H1 (cell line): ENCODE data around the gene ZNF423. TPM values are rescaled to one million over a fixed set of nuclear protein-coding genes. Genes with fewer than 3 reads are reported as not detected.

Source experiments
- CTCF ChIA-PET: fragments of 300-600 bp; sonication (Branson Sonifier 250); formaldehyde crosslinking; loops from one replicate; lab custom pipeline; 2021; ENCODE audit not compliant: partially characterized antibody; lab: Charles Lee
- POLR2A ChIA-PET: fragments of 300-600 bp; sonication (Branson Sonifier 250); formaldehyde crosslinking; loops from one replicate; lab custom pipeline; 2021; ENCODE audit warnings: inconsistent platforms; ENCODE audit not compliant: partially characterized antibody; lab: Charles Lee
- DNase-seq, 2 experiments: peaks; one replicate each; pipeline versions ENCODE4 v3.0.0 to v3.0.0-alpha.2; 2010 to 2022; ENCODE audit warnings: low spot score in 2 of 2, low read depth in 1 of 2, mixed read lengths in 1 of 2
- FAIRE-seq: peaks from 2 replicates; lab custom pipeline; 2011; peaks lifted over from hg19 to GRCh38; lab: Jason Lieb, UNC
- H2AFZ ChIP-seq: 2 replicates; pipeline ENCODE4 v1.8.1; 2012; ENCODE audit warnings: low read length, inconsistent platforms
- H2AK5ac ChIP-seq: 2 replicates; pipeline ENCODE4 v1.6.1; 2013; ENCODE audit warnings: low read depth, low read length
- H2BK120ac ChIP-seq: replicated peaks from 2 replicates; pipeline ENCODE3; 2013; ENCODE audit warnings: low read depth, low read length, inconsistent platforms
- H2BK12ac ChIP-seq: 2 replicates; pipeline ENCODE4 v1.6.1; 2013; ENCODE audit warnings: low read depth, low read length
- H2BK15ac ChIP-seq: 2 replicates; pipeline ENCODE4 v1.6.1; 2013; ENCODE audit warnings: low read length
- H2BK20ac ChIP-seq: 2 replicates; pipeline ENCODE4 v1.6.1; 2013; ENCODE audit warnings: low read length
- H2BK5ac ChIP-seq: 2 replicates; pipeline ENCODE4 v1.6.1; 2013; ENCODE audit warnings: low read depth, low read length
- H3K14ac ChIP-seq: 2 replicates; pipeline ENCODE4 v1.6.1; 2013; ENCODE audit warnings: inconsistent platforms; ENCODE audit not compliant: insufficient read length
- H3K18ac ChIP-seq: 2 replicates; pipeline ENCODE4 v1.6.1; 2013; ENCODE audit warnings: low read length; ENCODE audit errors: extremely low read depth
- H3K23ac ChIP-seq: 2 replicates; pipeline ENCODE4 v1.6.1; 2013; ENCODE audit warnings: inconsistent platforms; ENCODE audit not compliant: insufficient read length
- H3K23me2 ChIP-seq: 2 replicates; pipeline ENCODE4 v1.6.1; 2013; ENCODE audit warnings: low read depth, low read length
- H3K27ac ChIP-seq: 2 replicates; pipeline ENCODE4 v1.6.1; 2011; ENCODE audit warnings: low read depth, low read length, inconsistent platforms
- H3K27me3 ChIP-seq, 4 experiments: replicated peaks in 1 of 4; 1 replicate in 1 of 4; 2 replicates in 3 of 4; pipeline versions ENCODE4 v1.6.1 to v1.8.1; 2011 to 2013; ENCODE audit warnings: low read length in 3 of 4, mild to moderate bottlenecking in 3 of 4, inconsistent platforms in 2 of 4, mixed read lengths in 2 of 4, moderate library complexity in 1 of 4; ENCODE audit not compliant: control insufficient read depth in 3 of 4, insufficient read depth in 3 of 4; ENCODE audit errors: extremely low read depth in 1 of 4
- H3K36me3 ChIP-seq, 4 experiments: 2 replicates each; pipeline versions ENCODE4 v1.6.1 to v1.8.1; 2011 to 2013; ENCODE audit warnings: mild to moderate bottlenecking in 4 of 4, low read length in 3 of 4, moderate library complexity in 2 of 4, control low read depth in 1 of 4, inconsistent platforms in 1 of 4; ENCODE audit not compliant: insufficient read depth in 4 of 4, control insufficient read depth in 2 of 4
- H3K4ac ChIP-seq: replicated peaks from 2 replicates; pipeline ENCODE3; 2013; ENCODE audit warnings: low read length, low read depth, mixed read lengths, inconsistent platforms; ENCODE audit not compliant: insufficient read length
- H3K4me1 ChIP-seq, 4 experiments: replicated peaks in 1 of 4; 1 replicate in 1 of 4; 2 replicates in 3 of 4; pipeline versions ENCODE4 v1.6.1 to v1.8.1; 2011 to 2013; ENCODE audit warnings: low read length in 3 of 4, inconsistent platforms in 2 of 4, mixed read lengths in 1 of 4; ENCODE audit not compliant: insufficient read depth in 4 of 4, control insufficient read depth in 3 of 4
- H3K4me2 ChIP-seq, 2 experiments: 2 replicates each; pipeline versions ENCODE4 v1.6.1 to v1.8.1; 2011 to 2013; ENCODE audit warnings: low read depth in 2 of 2, low read length in 2 of 2, control low read depth in 1 of 2, inconsistent platforms in 1 of 2, mild to moderate bottlenecking in 1 of 2; ENCODE audit not compliant: insufficient read depth in 1 of 2
- H3K4me3 ChIP-seq, 4 experiments: fragments of 200-600, 300-600 bp in 1 of 4; sonication (generic), shearing (Covaris generic), sonication (Bioruptor Twin) in 1 of 4; 2 replicates each; pipeline versions ENCODE4 v1.5.1 to v1.8.1; 2011 to 2016; ENCODE audit warnings: low read length in 4 of 4, low read depth in 3 of 4, control low read depth in 2 of 4, inconsistent platforms in 2 of 4, mild to moderate bottlenecking in 2 of 4, mixed read lengths in 1 of 4, moderate library complexity in 1 of 4; ENCODE audit not compliant: insufficient read depth in 2 of 4; ENCODE audit errors: extremely low read depth in 1 of 4
- H3K56ac ChIP-seq: replicated peaks from 2 replicates; pipeline ENCODE3; 2013; ENCODE audit warnings: low read depth, mild to moderate bottlenecking, mixed read lengths, low read length, inconsistent platforms; ENCODE audit not compliant: insufficient read length
- H3K79me1 ChIP-seq: 2 replicates; pipeline ENCODE4 v1.6.1; 2013; ENCODE audit warnings: low read depth, low read length, control low read depth
- H3K79me2 ChIP-seq, 2 experiments: 2 replicates each; pipeline versions ENCODE4 v1.6.1 to v1.8.1; 2012 to 2013; ENCODE audit warnings: low read length in 2 of 2, mild to moderate bottlenecking in 2 of 2, inconsistent platforms in 1 of 2; ENCODE audit not compliant: insufficient read depth in 2 of 2, control insufficient read depth in 1 of 2
- H3K9ac ChIP-seq, 4 experiments: replicated peaks in 1 of 4; 1 replicate in 1 of 4; 2 replicates in 3 of 4; pipeline versions ENCODE4 v1.6.1 to v1.8.1; 2011 to 2013; ENCODE audit warnings: low read depth in 3 of 4, low read length in 3 of 4, control low read depth in 2 of 4, mild to moderate bottlenecking in 2 of 4, moderate library complexity in 2 of 4, inconsistent platforms in 1 of 4; ENCODE audit errors: extremely low read depth in 1 of 4
- H3K9me3 ChIP-seq, 2 experiments: 2 replicates each; pipeline versions ENCODE4 v1.6.1 to v1.8.1; 2012 to 2013; ENCODE audit warnings: mild to moderate bottlenecking in 2 of 2, moderate library complexity in 2 of 2, control low read depth in 1 of 2, inconsistent platforms in 1 of 2, low read depth in 1 of 2, low read length in 1 of 2, mixed read lengths in 1 of 2; ENCODE audit not compliant: insufficient read depth in 2 of 2
- H4K20me1 ChIP-seq, 2 experiments: replicated peaks in 1 of 2; 2 replicates each; pipeline versions ENCODE3 to v1.8.1; 2011 to 2013; ENCODE audit warnings: inconsistent platforms in 2 of 2, low read length in 2 of 2, mild to moderate bottlenecking in 1 of 2; ENCODE audit not compliant: insufficient read depth in 2 of 2, control insufficient read depth in 1 of 2
- H4K5ac ChIP-seq: 2 replicates; pipeline ENCODE4 v1.6.1; 2013; ENCODE audit warnings: low read length, low read depth, mixed read lengths, inconsistent platforms; ENCODE audit not compliant: insufficient read length
- H4K8ac ChIP-seq: 2 replicates; pipeline ENCODE4 v1.8.0; 2013; ENCODE audit warnings: mild to moderate bottlenecking, moderate library complexity, low read length, inconsistent platforms; ENCODE audit not compliant: insufficient read depth; ENCODE audit errors: extremely low read depth
- H4K91ac ChIP-seq: replicated peaks from 2 replicates; pipeline ENCODE3; 2013; ENCODE audit warnings: low read length, mixed read lengths, inconsistent platforms; ENCODE audit not compliant: insufficient read length
- BRCA1 ChIP-seq: IDR thresholded peaks from 2 replicates; pipeline ENCODE4 v1.6.1; 2012; ENCODE audit warnings: low read depth, low read length, improper control_type of control experiment
- CHD2 ChIP-seq: IDR thresholded peaks from 2 replicates; pipeline ENCODE4 v1.6.1; 2012; ENCODE audit warnings: low read length, improper control_type of control experiment
- CTCF ChIP-seq, 3 experiments: IDR thresholded peaks; 1 replicate in 2 of 3; 2 replicates in 1 of 3; pipeline versions ENCODE4 v1.5.1 to v1.6.1; 2011; ENCODE audit warnings: low read length in 3 of 3, mild to moderate bottlenecking in 3 of 3, inconsistent platforms in 2 of 3, low read depth in 1 of 3, moderate library complexity in 1 of 3; ENCODE audit not compliant: insufficient read depth in 1 of 3; ENCODE audit errors: control extremely low read depth in 1 of 3
- E2F6 ChIP-seq: IDR thresholded peaks from 2 replicates; pipeline ENCODE4 v1.6.1; 2012; ENCODE audit warnings: inconsistent platforms
- EGR1 ChIP-seq: IDR thresholded peaks from 2 replicates; pipeline ENCODE4 v1.6.1; 2011; ENCODE audit warnings: low read depth, low read length, borderline replicate concordance
- EZH2 ChIP-seq: fragments of 200-600 bp; sonication (generic); IDR thresholded peaks from 2 replicates; pipeline ENCODE4 v1.7.1; 2012; ENCODE audit warnings: low read depth, mild to moderate bottlenecking, moderate library complexity, low read length, inconsistent platforms; ENCODE audit not compliant: severe bottlenecking
- MAX ChIP-seq: IDR thresholded peaks from 2 replicates; pipeline ENCODE4 v1.6.1; 2012; ENCODE audit warnings: inconsistent platforms
- NANOG ChIP-seq: IDR thresholded peaks from 2 replicates; pipeline ENCODE4 v1.6.1; 2011; ENCODE audit warnings: low read length, low read depth, mild to moderate bottlenecking, inconsistent platforms; ENCODE audit not compliant: insufficient read depth, poor library complexity, severe bottlenecking
- NRF1 ChIP-seq: IDR thresholded peaks from 2 replicates; pipeline ENCODE4 v1.6.1; 2011; ENCODE audit warnings: mild to moderate bottlenecking, low read depth, low read length, improper control_type of control experiment
- TAF7 ChIP-seq: optimal IDR thresholded peaks from 2 replicates; pipeline ENCODE3; 2011; ENCODE audit warnings: low read depth, mild to moderate bottlenecking, inconsistent platforms, low read length, moderate library complexity, borderline replicate concordance
- WGBS, 2 experiments: shearing (Covaris generic) in 1 of 2; methylation state at CpG; one replicate each; pipeline versions ENCODE4 v1.1.6 to v1.1.7; 2013 to 2015; ENCODE audit warnings: low lambda C conversion rate in 2 of 2, mixed read lengths in 2 of 2, inconsistent platforms in 1 of 2, low coverage in 1 of 2, missing lambda C conversion rate in 1 of 2; ENCODE audit not compliant: insufficient replicate concordance in 2 of 2, insufficient coverage in 1 of 2, insufficient read length in 1 of 2; ENCODE audit errors: extremely low coverage in 1 of 2, missing lambda C conversion rate in 1 of 2; 5-methylcytosine and 5-hydroxymethylcytosine counted together
- polyA plus RNA-seq, 7 experiments: library from polyadenylated mRNA; depleted of rRNA in 3 of 7; stranded (reverse) in 5 of 7; unstranded in 2 of 7; fragments of >200 nt in 5 of 7; fragments of 200-250 nt in 2 of 7; gene quantifications; 1 replicate in 5 of 7; 2 replicates in 1 of 7; 4 replicates in 1 of 7; pipeline versions ENCODE4 v1.2.1 to v1.2.3, GENCODE V29; 2011 to 2013; ENCODE audit warnings: missing spikeins in 2 of 7, mixed read lengths in 2 of 7
- total RNA-seq: library from RNA; stranded (reverse); fragmentation: NEBNext Ultra II Directional; extraction: Animal tissue kit (Norgen Biotek cat#: 25700); gene quantifications from 2 replicates; pipeline ENCODE4 v1.2.1, GENCODE V29; 2021

The ZNF423 gene
- total and polyA plus RNA-seq, 2 of the 8 experiments (the other 6 are each of a cell fraction or from before 2014, with no cell fraction given), result 38.2 to 52.3 TPM

- H3K14ac ChIP-seq, result no peak overlapping the region
- no peak overlapping the region for H2BK5ac ChIP-seq
- no peaks in the 10 kb centered on the region; a peak in 2 of 7 replicates for H3K27me3 ChIP-seq
- H2BK12ac ChIP-seq, result no peak overlapping the region
- H3K4ac ChIP-seq, result no peak overlapping the region
- no peak overlapping the region for H2BK15ac ChIP-seq
- H3K18ac ChIP-seq, result no peak overlapping the region; the same call in 1 of the 2 replicates
- no peak overlapping the region for H2BK120ac ChIP-seq
- no peaks in the 10 kb centered on the region; the same call in 1 of the 2 replicates for H3K79me1 ChIP-seq
- no peak overlapping the region for H3K23ac ChIP-seq
- WGBS, 2 experiments, result 84% methylated on average over 5 of the region's 5 CpGs; no CpG with 5 or more reads in 1 of the 2 experiments
- H3K9me3 ChIP-seq, result no peaks in the 10 kb centered on the region
- FAIRE-seq (no peak), DNase-seq (no peak)
- CTCF ChIA-PET, result interaction anchor here (1.0 to 2.5 kb wide), 3 partner anchors 15 to 468 kb away, joined by 3 to 7 read pairs (median 4); no protein-coding TSS in a partner anchor
- peak overlapping the region; percentile 61 for H4K91ac ChIP-seq
- H2AFZ ChIP-seq, result peak overlapping the region; percentile 95
- peak overlapping the region in 1 of 2 experiments; percentile 35; a peak in 1 of 4 replicates for H3K4me2 ChIP-seq
- no peak overlapping the region for H2AK5ac ChIP-seq
- H4K20me1 ChIP-seq, result no peaks in the 10 kb centered on the region
- no peak overlapping the region for H3K4me3 ChIP-seq
- H2BK20ac ChIP-seq, result peak overlapping the region; percentile 43; the same call in 1 of the 2 replicates
- H3K4me1 ChIP-seq, result peaks cover 0 to 9% (median 3%) of the 10 kb centered on the region in 4 experiments; a peak in 6 of 7 replicates
- no peak overlapping the region for H3K27ac ChIP-seq
- no peak overlapping the region for H4K5ac ChIP-seq
- H3K56ac ChIP-seq, result peak overlapping the region; percentile 17
- POLR2A ChIA-PET, result interaction anchor here (0.9 kb wide), 1 partner anchor 10 kb away, joined by 3 read pairs; no protein-coding TSS in a partner anchor
- no peaks in the 10 kb centered on the region for H3K23me2 ChIP-seq
- H3K79me2 ChIP-seq, result no peaks in the 10 kb centered on the region
- H3K9ac ChIP-seq, result no peak overlapping the region
- H3K36me3 ChIP-seq, result no peaks in the 10 kb centered on the region
- no peak overlapping the region for H4K8ac ChIP-seq
- no peak for TF ChIP-seq EZH2
- no peak for TF ChIP-seq TAF7
- TF ChIP-seq NANOG, result no peak
- no peak for TF ChIP-seq BRCA1
- no peak for TF ChIP-seq MAX
- no peak for TF ChIP-seq EGR1
- no peak for TF ChIP-seq CTCF (IDR thresholded peaks at IDR 0.05; ENCODE audit: control extremely low read depth in 1 of 3, insufficient read depth in 1 of 3, low read depth in 1 of 3, low read length in 3 of 3)
- no peak for TF ChIP-seq NRF1
- TF ChIP-seq CHD2, result no peak
- TF ChIP-seq E2F6, result no peak
Observed at GRCh38 chr16:49453021-49453420, 402.9 kb downstream of the ZNF423 start.
